Stimulated activated CD8-positive, alpha-beta memory T cell treated with anti-CD3 and anti-CD28 coated beads, Interleukin-4, amount 100 ng/mL, for 48 hours (primary cell): ENCODE measurements around the gene GPD2.

ENCODE experiments used
- DNase-seq: peaks from one replicate; pipeline ENCODE4 v3.0.0-alpha.2; 2020

The GPD2 gene

DNA sequence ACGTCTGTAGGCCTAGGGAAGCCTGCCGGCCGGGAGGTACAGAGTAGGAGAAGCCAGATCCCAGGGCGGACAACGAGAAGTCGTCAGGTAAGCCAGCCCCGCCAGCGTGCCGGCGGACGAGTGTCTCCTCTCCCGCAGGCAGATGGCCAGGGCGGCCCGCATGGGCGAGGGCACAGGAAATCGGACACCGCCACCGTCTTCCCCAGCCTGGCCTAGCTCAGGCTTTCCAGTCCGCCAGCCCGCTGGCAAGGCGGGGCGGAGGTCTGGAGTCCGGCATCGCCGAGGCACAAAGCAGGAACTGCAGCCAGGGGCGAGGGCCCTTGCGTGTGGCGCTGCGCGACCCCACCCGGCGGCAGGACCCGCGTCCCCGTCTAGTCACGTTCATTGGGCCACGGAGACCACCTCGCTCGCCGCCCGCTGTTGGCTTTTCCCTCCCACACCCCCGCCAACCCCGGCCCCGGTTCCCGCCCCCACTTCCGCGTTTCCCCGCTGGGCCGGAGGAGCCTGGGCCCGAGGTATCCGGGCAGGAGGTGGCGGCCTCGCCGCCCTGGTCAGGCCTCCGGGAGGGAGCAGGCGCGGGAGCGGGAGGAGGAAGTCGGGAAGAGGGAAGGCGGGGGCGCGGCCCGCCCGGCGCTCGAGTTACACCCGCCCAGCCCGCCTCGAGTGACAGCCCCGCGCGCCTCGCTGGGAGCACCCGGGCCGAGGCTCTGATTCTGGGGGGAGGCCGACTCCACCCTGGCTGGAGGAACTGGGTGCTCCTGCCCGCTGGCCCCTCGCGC lies at the start of gene GPD2:
Gene GPD2, plus strand, starts transcription at position 662 of the 779 bp plus-strand sequence. CDS start 39,727 bp downstream, outside the sequence.
- peak; percentile 74 for DNase-seq

DNA sequence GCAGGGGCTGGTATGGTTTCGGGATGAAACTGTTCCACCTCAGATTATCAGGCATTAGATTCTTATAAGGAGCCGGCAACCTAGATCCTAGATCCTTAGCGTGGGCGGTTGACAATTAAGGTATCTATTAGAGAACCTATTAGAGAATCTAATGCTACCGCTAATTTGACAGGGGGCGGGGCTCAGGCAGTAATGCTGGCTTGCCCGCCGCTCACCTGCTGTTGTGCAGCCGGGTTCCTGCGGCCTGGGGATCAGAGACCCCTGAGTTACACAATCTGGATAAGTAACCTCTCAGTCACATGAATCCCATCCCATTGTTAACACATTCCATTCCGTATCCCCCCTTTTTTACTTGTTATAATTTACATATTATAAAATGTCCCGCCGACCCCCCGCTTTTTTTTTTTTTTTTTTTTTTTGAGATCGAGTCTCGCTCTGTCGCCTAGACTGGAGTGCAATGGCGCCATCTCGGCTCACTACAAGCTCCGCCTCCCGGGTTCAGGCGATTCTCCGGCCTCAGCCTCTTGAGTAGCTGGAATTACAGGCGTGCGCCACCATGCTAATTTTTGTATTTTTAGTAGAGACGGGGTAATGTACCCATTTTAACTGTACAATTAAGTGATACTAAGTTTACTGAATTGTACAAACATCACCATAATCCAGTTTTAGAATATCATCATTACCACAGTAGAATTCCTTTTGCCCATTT lies 42.0 kb upstream of the GPD2 start:
- no peak for DNase-seq

DNA sequence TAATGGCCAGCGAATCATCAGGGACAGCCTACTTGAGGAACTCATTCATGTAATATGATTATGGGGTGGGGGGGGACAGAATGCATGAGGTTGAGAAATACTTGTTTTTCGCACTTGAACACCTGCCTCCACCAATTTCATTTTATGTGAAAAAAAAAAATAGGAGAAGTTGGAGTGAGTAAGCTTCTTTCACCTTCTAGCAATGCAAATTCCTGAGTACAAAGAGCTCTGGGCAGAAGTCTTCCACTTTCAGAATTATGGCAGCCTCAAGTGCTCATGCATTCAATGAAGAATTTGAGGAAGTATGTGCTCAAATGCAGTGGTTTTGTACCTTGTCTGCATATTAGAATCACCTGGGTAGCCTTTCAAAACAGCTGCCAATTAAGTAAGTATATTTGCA lies 40.1 kb upstream of the GPD2 start:
- DNase-seq, result no peak

DNA sequence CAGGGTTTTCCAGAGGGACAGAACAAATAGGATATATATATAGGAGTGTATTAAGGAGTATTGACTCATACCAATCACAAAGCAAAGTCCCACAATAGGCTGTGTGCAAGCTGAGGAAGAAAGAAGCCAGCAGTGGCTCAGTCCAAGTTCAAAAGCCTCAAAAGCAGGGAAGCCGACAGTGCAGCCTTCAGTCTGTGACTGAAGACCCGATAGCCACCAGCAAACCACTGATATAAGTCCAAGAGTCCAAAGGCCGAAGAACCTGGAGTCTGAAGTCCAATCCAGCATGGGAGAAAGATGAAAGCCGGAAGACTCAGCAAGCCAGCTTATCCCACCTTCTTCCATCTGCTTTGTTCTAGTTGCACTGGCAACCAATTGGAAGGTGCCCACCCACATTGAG lies 39.0 kb upstream of the GPD2 start:
- DNase-seq, result no peak

DNA sequence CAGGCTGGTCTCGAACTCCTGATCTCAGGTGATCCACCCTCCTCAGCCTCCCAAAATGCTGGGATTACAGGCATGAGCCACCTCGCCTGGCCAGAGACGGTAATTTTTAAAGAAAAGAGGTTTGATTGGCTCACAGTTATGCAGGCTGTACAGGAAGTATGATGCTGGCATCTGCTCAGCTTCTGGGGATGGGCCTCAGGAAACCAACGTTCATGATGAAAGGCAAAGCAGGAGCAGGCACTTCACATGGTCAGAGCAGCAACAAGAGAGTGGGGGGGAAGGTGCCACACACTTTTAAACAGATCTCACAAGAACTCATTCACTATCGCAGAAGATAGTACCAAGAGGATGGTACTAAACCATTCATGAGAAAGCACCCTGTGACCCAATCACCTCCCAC lies 38.0 kb upstream of the GPD2 start:
- DNase-seq, result no peak

DNA sequence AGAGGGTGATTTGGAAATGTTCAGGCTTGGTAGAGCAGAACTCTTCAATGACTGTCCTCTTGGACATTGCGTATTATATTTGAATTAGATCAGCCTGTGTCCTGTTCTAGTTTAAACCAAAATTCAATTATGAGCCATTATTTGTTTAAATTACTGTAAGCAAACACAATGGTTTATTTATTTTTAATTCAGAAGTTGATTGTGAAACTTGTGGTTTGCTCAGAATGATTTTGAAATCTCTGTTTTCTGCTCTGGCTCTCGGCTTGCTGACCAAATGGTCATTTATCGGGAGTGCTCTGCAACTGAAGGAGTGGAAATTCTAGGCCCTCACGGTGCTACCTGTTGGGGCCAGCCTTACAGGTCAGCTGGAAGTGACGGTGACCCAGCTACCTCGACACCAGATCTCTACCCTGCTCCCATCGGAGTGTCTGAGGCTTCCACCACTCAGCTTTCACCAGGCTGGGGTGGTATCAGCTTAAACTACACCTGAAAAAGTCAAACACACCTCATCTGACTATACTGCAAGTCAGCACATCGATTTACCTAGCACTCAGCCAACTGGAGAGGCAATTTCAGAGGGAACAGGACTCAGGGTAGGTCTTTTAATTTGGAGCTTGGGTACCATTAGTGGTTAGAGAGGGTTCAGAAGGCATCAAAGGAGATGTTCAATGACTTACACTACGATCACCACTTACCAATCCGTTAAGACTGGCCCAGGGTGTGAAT lies 36.8 kb upstream of the GPD2 start:
- DNase-seq, result no peak

DNA sequence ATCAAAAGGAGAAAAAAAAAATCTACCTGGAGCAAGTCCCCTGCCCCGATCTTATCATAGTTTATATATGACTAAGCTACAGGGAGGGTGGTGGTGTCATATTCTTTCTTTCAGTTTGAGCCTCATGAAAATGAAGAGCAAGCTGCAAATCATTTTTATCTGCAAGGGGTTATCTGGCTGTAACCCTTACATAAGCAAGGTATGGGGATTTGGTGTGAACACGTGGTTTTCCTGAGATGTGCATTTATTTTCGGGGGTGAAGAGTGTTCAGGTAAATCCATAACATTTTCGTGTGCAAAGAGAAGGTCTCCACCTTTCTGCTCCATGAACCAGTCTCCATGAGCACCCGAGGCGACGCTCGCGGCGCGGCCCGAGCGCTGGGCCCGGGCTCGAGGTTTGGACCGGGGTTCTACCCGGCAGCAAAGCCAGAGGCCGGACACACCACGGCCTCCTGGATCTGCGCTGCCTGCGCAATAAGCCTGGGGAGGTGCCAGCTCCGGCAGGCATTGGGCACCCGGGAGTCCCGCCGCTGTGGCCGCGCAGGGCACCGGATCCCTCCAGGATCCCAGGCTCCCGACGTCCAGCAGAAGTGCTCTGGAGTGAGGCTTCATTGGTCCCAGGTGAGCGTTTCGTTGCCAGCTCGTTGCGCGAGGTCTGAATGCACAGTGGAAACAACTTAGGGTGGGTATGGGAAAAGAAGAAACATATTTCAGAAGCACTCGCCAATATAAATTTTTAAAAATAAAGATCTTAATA lies 36.1 kb upstream of the GPD2 start:
- no peak for DNase-seq

DNA sequence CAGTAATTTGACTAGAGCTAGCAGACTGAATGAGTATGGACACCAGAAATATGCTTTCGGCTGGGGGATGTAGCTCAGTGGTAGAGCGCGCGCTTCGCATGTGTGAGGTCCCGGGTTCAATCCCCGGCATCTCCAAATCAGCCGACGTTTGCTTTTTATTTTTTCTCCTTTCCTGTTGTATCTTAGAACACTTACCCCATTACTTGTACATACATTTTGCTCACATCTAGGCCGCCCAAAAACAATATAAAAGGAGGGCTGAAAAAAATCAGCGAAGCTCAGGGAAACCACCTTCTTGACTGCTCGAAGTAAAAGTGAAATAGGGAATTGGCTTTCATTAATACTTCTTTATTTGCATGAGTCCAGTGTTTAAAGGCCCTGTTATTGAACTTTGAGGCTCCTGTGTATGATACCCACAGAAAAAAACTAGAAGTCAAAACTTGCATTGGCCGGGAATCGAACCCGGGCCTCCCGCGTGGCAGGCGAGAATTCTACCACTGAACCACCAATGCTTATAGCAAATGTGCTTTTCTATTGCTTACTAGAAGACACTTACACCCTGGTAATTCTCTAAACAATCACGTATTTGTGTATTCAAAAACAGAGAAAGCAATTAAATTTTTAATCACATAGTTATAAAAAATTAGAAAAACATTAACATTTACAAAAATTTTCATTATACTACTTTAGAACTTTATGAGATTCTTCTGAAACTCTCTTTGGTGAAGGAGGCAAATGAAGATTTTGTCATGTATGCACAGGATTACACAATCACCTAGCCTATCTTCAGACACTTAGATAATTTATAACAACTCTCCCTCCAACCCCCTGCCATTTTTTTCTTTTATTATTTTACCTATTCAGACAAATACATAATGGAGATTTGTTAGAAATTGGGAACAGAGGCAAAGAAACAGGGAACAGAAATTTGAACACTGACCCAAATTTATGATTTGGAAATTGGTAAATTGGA lies 35.2 kb upstream of the GPD2 start:
- DNase-seq, result peak; percentile 87

DNA sequence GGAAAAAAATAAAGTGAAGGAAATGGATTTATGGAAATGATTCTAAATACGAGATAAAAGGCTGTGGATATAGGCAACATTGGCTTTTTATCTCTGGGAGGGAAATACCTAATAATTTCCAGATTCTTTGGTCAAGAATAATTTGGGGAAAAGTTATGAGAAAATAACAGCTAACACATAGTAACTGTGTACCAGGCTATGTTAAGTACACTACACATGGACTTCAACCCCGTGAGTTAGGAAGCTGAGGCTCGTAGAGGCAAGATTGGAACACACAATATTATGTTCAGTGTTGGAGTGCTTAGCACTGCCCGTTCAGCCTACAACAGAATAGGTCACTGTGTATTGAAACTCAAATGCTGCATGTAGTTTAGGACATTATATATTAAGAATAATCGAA lies 34.3 kb upstream of the GPD2 start:
- no peak for DNase-seq

DNA sequence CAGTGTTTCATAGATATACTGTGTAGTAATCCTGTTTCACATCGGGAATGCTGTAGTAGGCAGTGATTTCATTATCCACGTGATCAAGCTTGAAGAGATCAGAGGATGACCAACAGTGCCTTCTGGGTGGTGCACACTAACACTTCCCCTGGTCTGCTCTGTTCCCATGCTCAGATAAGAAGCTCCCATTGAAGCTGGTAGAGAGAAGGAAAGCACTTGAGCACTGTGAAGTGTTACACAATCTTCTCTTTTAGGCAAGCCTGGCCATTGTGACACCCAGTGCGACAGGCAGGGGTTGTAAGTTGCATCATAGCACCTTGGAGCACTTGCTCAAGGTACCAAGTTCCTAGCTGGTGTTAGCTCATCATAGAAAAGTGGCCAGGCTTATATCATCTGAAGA lies 30.6 kb upstream of the GPD2 start:
- no peak for DNase-seq

DNA sequence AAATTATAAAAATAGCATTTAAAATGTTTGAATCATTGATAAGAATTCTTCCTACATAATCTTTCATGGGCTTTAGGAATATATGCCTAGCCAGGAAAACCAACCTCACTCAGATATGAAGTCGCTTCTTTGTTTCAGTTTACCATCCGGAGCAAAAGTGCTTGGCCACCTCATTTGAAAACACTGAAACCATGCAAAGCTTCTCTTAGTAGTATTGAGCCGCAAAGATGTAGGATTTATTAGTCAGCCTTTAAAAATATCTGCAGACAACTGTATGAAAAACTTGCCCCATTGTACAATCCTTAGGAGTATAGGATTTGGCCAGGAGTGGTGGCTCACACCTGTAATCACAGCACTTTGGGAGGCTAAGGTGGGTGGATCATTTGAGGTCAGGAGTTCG lies 24.3 kb upstream of the GPD2 start:
- no peak for DNase-seq

DNA sequence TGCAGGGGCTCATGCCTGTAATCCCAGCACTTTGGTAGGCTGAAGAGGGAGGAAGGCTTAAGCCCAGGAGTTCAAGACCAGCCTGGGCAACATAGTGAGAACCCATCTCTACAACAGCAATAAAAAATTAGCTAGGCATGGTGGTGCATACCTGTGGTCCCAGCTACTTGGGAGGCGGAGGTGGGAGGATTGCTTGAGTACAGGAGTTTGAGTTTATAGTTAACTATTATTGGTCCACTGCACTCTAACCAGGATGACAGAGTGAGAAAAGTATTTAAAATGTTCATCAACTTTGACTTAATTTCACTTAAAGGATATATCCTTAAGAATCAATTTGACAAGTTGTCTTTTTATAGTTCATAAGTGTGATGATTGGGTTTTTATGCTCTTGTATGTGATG lies 14.3 kb upstream of the GPD2 start:
- no peak for DNase-seq

DNA sequence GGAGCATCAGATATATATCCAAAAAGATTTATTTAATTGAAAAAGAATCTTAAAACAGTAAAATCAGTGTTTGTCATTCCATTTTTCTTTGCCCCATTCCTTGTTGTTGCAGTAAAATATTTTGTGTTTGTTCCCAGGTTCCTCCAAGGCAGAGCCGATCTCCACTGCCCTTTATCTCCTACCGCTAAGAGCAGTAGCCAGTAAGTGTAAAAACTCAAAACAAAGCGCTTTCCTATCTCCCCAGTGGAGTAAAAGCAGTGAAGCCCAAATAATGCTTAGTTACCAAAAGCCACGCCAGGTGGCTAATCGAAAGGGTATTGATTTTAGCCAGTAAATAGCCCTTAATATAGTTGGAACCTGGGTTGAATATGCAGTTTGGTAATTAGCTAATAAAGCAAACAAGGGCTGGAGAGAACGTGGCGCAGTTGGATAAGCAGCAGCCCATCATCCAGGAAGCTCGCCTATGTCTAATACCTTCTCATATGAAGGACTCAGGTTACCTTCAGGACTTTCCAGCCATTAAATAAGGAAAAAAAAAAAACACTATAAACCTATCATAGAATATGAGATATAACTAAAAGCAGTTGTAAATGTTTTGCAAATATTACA lies 12.4 kb upstream of the GPD2 start:
- no peak for DNase-seq

DNA sequence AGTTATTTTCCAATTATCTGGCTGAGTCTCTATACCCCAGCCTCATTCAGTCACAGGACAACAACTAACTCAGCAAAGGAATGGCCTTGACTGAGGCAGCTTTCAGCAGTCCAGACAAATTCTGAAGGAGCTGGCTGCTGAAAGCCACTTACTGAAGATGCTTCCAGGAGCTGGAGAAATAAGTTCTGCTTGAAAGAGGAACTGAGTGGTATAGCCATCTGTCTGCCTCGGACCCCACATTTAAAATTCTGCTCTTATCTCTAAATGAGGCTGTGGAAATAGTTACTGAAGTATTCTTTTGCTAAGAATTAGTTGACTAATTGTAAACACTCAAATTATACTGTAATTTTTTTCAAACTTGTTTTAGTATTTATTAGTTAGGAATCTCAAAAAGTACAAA lies 9.1 kb upstream of the GPD2 start:
- DNase-seq, result no peak

DNA sequence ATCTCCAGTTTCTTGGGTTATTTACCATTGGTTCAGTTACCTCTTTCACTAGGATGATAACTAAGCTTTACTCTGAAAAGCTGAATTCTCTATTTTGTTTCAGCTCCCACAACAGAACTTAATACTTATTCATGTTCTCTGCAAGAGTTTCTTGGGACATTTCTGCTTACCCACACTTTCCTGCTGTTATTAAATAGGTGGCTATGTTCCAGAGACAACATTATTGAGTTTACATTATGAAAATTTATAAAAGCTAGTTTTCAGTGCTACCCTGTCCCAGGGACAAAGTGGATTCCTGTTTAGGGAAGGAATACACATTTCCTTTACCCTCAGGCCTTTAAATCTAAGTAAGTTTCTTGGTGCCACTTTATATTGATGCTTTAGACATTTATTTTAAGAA lies 7.0 kb upstream of the GPD2 start:
- DNase-seq, result no peak

DNA sequence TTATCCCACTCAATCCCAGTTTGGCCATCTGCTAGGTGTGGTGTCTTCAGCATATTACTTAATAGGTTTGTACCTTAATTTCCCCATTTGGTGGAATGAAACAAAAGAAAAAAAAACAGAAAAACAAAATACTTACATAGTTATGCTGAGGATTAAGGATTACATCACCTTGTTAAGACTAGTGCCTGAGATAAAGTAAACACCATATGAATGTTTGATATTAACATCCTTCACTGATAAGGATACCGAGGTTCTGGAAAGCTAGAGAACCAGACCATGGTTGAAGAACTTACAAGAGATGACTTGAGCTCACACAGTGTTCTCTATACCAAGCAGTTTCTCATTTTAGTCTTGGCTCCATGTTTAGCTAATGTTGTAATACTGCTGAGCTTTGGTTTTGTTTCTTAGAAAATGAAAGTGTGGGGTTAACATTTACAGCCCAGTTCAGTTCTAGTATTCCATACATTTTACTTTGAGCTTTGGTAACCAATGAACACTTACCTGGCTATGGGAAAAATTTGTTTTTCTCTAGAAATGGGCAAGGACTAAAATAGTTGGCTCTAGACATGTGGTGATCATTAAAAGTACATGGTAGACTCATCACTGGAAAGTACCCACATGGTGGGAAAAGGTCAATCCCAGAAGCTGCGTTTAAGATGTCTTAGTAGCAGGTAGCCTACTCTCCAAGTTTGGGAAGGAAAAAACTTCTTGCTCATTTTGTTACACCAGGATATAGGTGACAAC lies 5.8 kb upstream of the GPD2 start:
- DNase-seq, result no peak

DNA sequence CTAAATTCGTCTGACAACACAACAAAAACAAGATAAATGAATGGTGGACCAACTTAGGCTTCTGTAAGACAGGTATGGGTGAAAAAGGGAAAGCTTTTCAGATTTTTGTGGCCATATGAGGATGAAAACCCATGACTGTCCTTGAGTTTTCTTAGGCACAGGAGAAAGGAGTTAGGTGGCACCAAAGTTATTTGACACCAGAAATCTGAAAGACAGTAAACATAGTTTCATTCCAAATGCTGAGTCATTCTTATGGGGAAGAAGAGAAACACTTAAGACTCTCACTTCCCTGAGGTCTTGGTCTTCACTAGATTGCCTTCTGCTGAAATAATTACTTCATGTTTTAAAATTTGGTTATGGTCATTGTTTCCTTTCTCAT lies 5.2 kb upstream of the GPD2 start:
- no peak for DNase-seq

DNA sequence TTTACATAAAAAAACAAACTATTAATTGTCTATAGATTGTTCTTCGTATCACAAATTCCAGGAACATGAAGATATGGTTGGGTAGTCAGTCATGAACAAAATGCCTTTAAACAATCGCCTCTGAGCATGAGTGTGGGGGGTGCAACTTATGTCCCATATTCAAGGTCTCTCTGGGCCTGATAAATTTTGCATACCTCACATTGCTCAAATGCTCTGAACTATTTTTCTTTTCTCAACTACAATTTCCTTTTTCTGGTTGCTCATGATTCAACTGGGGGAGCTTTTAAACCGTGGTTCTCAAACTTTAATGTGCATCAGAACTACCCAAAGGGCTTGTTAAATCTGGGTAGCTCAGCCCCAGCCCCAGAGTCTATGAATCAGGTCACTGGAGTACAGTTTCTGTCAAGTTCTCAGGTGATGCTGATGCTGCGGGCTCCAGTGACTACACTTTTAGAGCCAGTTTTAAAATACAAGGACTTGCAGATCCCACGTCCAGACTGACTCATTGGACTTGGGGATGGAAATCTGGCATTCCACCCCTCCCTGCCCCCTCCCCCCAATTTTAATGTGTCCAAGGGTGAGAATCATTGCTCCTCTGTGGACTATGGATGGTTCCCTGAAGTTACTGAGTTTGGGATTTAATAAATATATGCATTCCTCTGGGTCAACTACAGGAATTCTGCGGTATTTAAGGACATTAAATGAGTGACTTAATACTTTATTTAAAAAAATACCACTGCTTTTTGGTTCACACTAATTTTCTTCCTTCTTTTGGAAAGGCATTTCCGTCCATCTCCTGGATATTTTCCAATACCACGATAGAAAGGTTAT lies 1.5 kb upstream of the GPD2 start:
- DNase-seq, result no peak

DNA sequence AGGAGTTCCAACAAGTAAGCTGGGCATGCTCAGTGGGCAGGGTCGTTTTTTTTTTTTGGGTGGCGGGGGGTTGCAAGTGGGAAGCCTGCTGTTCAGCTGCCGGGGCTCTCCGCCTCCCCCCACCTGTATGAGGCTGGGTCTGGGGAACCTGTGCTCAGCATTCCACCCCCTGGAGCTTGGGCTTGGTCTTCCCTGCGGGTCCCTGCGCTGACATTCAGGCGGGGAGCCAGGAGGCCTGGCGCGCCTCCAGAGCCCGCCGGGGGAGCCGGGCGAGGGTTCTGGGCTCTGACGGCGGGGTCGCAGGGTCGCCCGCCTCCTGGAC lies 822 bp upstream of the GPD2 start:
- DNase-seq, result no peak

DNA sequence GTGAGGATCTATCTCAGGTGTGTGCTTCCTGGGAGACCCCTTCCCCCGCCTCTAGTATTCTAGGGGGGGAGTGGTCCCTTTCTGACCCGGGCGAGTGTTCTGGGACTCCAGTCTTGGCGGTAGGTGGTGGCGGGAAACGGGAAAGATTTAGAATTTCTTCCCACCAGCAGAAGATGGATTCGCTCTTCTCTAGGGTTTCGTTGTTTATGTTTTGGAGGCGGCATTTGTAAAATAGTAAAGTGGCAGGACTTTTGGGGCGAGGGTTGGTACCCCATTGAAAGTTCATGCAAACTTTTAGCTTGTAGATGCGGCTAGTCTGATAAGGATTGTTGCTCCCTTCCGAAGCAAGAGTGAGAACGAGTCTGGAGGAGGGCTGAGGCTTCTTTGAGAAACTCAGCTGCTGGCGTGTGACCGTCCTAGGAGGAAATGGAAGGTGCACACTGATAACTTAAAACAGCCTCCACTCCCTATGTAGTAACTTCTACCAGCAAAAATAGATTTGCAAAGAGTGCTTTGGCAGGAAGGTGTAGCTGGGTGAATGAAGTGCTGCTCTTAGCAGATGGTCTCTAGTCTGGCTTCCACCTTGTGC lies 412 bp downstream of the GPD2 start:
- DNase-seq, result peak; percentile 50
